Left lung (tissue), 10 donors: Measurements from ENCODE around the gene NDUFAF2. TPM values are rescaled to one million over a fixed set of nuclear protein-coding genes. Genes with fewer than 3 reads are reported as not detected.

Source experiments
- ATAC-seq: fragments of 200-7000 bp; cut with Tn5 transposase; one replicate; pipeline ENCODE4 v1.9.1; 2020; ENCODE audit warnings: moderate library complexity
- DNase-seq, 4 donors: peaks; one replicate each; pipeline ENCODE4 v3.0.0-alpha.2; 2013 to 2020
- H3K27ac ChIP-seq, 2 donors: fragments of 200-600 bp; sonication (generic) in 1 of 2; one replicate each; pipeline versions ENCODE4 v1.5.0 to v1.8.0; 2020 to 2021
- H3K27me3 ChIP-seq, 2 donors: fragments of 200-600 bp; sonication (generic) in 1 of 2; one replicate each; pipeline versions ENCODE4 v1.5.0 to v1.8.0; 2020 to 2021
- H3K36me3 ChIP-seq, 2 donors: fragments of 200-600 bp; sonication (generic) in 1 of 2; one replicate each; pipeline versions ENCODE4 v1.5.0 to v1.8.0; 2020 to 2021
- H3K4me1 ChIP-seq, 2 donors: fragments of 200-600 bp; one replicate each; pipeline ENCODE4 v1.8.0; 2021
- H3K4me3 ChIP-seq, 2 donors: fragments of 200-600 bp; sonication (generic) in 1 of 2; one replicate each; pipeline versions ENCODE4 v1.5.0 to v1.8.0; 2020 to 2021; ENCODE audit warnings: mild to moderate bottlenecking in 1 of 2
- H3K9me3 ChIP-seq, 2 donors: fragments of 200-600 bp; sonication (generic) in 1 of 2; one replicate each; pipeline versions ENCODE4 v1.5.0 to v1.8.0; 2020 to 2021
- intact Hi-C, 2 donors: fragments of 100-400 bp; cut with DNase I; formaldehyde crosslinking; loops; one replicate each; pipeline versions ENCODE4 v1.11.2 to v1.14.2; 2022
- polyA plus RNA-seq, 6 donors: library from polyadenylated mRNA; unstranded; fragments of 120-200 nt; gene quantifications; one replicate each; pipeline ENCODE4 v1.2.1, GENCODE V29; 2013; ENCODE audit not compliant: insufficient read length in 6 of 6
- total RNA-seq, 2 donors: library from RNA; stranded (reverse); fragmentation: NEBNext Ultra II Directional; extraction: Animal tissue kit (Norgen Biotek cat#: 25700); gene quantifications; one replicate each; pipeline ENCODE4 v1.2.1, GENCODE V29; 2021
- TF ChIP-seq, protein P1 (sequence below), 2 donors: fragments of 200-600 bp; sonication (generic) in 1 of 2; IDR thresholded peaks; one replicate each; pipeline versions ENCODE4 v1.5.0 to v1.8.0; 2021; ENCODE audit warnings: antibody characterized with exemption in 2 of 2
- donor health status: DM: no; HTN: yes; CAD: no.
- donor health status: DM: no; HTN: no; CAD: no.

Gene NDUFAF2
- total and polyA plus RNA-seq, 8 donors, result 18.4 to 32.7 (median 28.6) TPM

DNA sequence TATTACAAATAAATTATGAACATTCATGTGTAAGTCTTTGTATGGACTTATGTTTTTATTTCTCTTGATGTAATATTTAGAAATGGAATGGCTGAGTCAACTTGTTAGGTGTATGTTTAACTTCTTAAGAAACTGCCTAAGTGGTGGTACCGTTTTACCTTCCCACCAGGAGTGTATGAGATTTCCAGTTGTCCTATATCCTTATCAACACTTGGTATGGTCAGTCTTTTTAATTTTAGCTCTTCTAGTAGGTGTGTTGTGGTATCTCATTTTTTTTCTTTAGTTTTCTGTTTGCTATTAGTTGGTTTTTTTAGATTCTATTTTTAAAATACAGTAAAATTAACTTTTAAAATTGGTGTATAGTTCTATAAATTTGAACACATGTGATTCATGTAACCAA lies 3.7 kb downstream of the NDUFAF2 start:
- Histone ChIP-seq H3K36me3 (no peaks in the 10 kb centered on the region), H3K27ac (no peak overlapping the region), H3K4me3 (no peak overlapping the region), H3K9me3 (no peaks in the 10 kb centered on the region), H3K4me1 (peaks cover 6 to 22% of the 10 kb centered on the region in 2 donors), H3K27me3 (no peaks in the 10 kb centered on the region)
- ATAC-seq (no peak), DNase-seq (no peak)
- intact Hi-C loops, result no loop called here
- TF ChIP-seq, protein P1, sequence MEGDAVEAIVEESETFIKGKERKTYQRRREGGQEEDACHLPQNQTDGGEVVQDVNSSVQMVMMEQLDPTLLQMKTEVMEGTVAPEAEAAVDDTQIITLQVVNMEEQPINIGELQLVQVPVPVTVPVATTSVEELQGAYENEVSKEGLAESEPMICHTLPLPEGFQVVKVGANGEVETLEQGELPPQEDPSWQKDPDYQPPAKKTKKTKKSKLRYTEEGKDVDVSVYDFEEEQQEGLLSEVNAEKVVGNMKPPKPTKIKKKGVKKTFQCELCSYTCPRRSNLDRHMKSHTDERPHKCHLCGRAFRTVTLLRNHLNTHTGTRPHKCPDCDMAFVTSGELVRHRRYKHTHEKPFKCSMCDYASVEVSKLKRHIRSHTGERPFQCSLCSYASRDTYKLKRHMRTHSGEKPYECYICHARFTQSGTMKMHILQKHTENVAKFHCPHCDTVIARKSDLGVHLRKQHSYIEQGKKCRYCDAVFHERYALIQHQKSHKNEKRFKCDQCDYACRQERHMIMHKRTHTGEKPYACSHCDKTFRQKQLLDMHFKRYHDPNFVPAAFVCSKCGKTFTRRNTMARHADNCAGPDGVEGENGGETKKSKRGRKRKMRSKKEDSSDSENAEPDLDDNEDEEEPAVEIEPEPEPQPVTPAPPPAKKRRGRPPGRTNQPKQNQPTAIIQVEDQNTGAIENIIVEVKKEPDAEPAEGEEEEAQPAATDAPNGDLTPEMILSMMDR (IDR thresholded peaks at IDR 0.05), result no peak

DNA sequence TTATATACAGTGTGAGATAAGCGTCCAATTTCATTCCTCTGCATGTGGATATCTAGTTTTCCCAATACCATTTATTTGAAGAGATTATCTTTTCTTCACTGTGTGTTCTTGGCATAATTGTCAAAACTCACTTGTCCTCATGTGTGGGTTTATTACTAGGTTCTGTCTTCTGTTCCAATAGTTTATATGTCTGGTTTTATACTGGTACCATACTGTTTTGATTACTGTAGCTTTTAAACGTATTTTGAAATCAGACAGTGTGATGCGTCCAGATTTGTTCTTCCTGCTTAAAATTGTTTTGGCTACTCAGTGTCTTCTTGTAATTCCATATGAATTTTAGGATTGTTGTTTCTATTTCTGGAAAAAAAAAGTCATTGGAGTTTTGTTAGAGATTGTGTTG lies 10.2 kb downstream of the NDUFAF2 start:
- Histone ChIP-seq H3K36me3 (no peaks in the 10 kb centered on the region), H3K27me3 (no peaks in the 10 kb centered on the region), H3K27ac (no peak overlapping the region), H3K4me1 (no peaks in the 10 kb centered on the region), H3K4me3 (no peak overlapping the region), H3K9me3 (peaks cover 0 to 5% of the 10 kb centered on the region in 2 donors)
- ATAC-seq (no peak), DNase-seq (no peak)
- TF ChIP-seq, protein P1 (IDR thresholded peaks at IDR 0.05), result no peak
- intact Hi-C loops, result no loop called here

DNA sequence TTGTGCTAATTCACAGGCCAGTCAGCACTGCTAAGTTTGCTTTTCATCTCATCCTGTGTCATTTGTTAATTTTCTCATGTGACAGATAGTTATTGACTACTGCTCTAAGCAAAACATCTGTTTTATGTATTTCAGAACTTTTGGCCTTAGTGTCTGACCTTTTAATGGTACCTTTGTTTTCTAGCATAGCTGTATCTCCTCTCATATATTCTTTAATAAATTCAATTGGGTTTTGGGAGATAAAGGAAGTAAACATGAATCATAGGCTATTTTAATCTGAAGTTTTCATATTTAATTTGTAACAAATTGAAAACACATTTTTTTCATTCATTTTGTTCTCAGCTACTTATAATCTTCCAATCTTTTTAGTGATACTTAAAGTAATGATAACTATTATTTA lies 13.1 kb downstream of the NDUFAF2 start:
- no peak for DNase-seq

DNA sequence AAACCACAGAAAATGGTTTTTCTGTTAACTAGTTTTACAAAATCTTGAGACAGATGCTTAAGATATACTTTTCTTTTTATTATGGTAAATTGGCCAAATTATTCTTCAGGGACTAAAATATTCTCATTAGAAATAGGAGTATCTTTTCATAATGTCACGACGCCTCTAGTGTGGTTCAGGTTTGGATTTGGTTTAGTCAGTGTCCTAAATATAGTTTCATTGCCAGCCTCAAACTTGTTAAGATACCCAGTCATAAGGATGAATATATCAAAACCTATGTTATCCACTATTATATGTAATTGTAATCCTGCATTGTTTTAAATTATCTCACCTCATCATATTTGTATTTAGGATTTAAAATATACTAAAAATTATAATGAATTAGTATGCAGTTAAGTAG lies 13.7 kb downstream of the NDUFAF2 start:
- intact Hi-C loops, result no loop called here
- Histone ChIP-seq H3K27me3 (no peaks in the 10 kb centered on the region), H3K4me1 (no peaks in the 10 kb centered on the region), H3K27ac (no peak overlapping the region), H3K9me3 (peaks cover 0 to 5% of the 10 kb centered on the region in 2 donors), H3K36me3 (no peaks in the 10 kb centered on the region), H3K4me3 (no peak overlapping the region)
- no peak for DNase-seq
- ATAC-seq, result no peak
- TF ChIP-seq, protein P1 (IDR thresholded peaks at IDR 0.05), result no peak

More for the DNA sequence above, 13.1 kb downstream of the NDUFAF2 start:
- Histone ChIP-seq H3K4me3 (no peak overlapping the region), H3K4me1 (no peaks in the 10 kb centered on the region), H3K36me3 (no peaks in the 10 kb centered on the region), H3K27ac (no peak overlapping the region), H3K27me3 (no peaks in the 10 kb centered on the region), H3K9me3 (peaks cover 0 to 5% of the 10 kb centered on the region in 2 donors)
- intact Hi-C loops, result no loop called here
- TF ChIP-seq, protein P1 (IDR thresholded peaks at IDR 0.05), result no peak
- ATAC-seq, result no peak

DNA sequence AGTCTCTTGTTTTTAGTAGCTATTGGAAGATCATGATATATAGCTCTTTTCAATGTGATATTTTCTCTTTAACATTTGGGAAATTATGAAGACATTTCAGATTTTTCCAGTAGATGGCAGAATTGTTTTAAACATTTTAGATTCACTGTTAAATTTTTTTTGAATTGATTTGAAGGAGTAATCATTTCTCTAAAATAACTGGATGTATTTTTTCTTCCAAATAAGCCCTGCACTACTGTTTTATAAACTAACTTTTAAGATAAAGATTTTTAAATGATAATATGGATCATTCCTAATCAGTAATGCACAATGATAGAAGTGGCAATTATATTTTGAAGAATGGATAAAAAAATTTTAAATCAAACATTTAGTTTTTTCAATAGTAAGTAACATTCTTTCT lies 14.2 kb downstream of the NDUFAF2 start:
- no peaks in the 10 kb centered on the region for H3K36me3 ChIP-seq
- H3K9me3 ChIP-seq, result peaks cover 0 to 5% of the 10 kb centered on the region in 2 donors
- no peak overlapping the region for H3K4me3 ChIP-seq
- no peaks in the 10 kb centered on the region for H3K4me1 ChIP-seq
- no peak overlapping the region for H3K27ac ChIP-seq
- no peaks in the 10 kb centered on the region for H3K27me3 ChIP-seq
- TF ChIP-seq, protein P1 (IDR thresholded peaks at IDR 0.05), result peak in 1 of 2 donors; percentile 27
- peak in 1 of 4 donors; percentile 24 for DNase-seq
- no peak for ATAC-seq
- intact Hi-C loops, result no loop called here
